DMS79 treated with DMSO at 0.1 percent for 48 hours (cell line): ENCODE measurements around the gene ITGAE.
"Not testable (repeated sequence)": the region's sequence is repeated elsewhere in the genome, so short reads cannot be mapped to it uniquely, and the experiment has no call there.

Experiments
- DNase-seq: peaks from one replicate; lab custom pipeline; 2025; lab: John Stamatoyannopoulos, UW

The ITGAE gene

DNA sequence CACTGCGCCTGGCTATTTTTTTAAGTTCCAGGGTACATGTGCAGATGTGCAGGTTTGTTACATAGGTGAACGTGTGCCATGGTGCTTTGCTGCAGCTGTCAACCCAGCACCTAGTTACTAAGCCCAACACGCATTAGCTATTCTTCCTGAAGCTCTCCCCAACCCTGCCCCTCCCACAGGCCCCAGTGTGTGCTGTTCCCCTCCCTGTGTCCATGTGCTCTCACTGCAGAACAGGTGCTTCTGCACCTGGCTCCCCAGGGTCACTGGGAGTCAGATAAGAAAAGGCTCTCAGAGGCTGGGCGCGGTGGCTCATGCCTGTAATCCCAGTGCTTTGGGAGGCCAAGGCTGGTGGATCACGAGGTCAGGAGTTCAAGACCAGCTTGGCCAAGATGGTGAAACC is 71.1 kb downstream of the ITGAE start:
- DNase-seq: no peak

DNA sequence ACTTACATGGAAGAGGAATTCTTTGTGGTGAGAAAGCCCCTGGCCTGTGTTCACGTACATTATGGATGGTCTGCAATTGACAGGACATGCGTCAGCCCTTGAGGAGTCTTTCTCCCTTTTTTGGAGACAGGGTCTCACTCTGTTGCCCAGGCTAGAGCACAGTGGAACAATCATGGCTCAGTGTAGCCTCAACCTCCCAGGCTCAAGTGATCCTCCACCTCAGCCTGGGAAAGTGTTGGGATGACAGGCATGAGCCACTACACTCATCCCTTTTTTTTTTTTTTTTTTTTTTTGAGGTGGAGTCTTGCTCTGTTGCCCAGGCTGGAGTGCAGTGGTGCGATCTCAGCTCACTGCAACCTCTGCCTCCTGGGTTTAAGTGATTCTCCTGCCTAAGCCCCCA is 72.9 kb downstream of the ITGAE start:
- not testable (repeated sequence) for DNase-seq

GRCh38 chr17:3727041-3727440 is 73.9 kb downstream of the ITGAE start:
- DNase-seq: no peak

DNA sequence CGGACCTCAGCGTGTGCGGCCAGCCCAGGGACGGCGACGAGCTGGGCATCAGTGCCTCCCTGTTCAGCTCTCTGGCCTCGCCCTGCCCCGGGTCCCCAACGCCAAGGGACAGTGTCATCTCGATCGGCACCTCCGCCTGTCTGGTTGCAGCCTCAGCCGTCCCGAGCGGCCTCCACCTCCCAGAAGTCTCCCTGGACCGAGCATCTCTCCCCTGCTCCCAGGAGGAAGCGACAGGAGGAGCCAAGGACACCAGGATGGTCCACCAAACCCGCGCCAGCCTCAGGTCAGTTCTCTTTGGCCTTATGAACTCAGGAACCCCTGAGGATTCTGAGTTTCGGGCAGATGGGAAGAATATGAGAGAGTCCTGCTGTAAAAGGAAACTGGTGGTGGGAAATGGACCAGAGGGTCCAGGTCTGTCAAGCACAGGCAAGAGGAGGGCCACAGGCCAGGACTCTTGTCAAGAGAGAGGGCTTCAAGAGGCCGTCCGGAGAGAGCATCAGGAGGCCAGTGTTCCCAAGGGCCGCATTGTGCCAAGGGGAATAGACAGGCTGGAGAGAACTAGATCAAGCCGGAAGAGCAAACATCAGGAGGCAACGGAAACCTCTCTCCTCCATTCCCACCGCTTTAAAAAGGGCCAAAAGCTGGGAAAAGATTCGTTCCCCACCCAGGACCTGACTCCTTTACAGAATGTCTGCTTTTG is 76.5 kb downstream of the ITGAE start:
- no peak for DNase-seq

GRCh38 chr17:3723556-3724377 is 77.2 kb downstream of the ITGAE start, which contains the start of gene HASPIN:
TSS of gene HASPIN (plus strand) at chr17:3723903. CDS start at chr17:3723936, 33 bp downstream.
- peak; percentile 87 for DNase-seq

GRCh38 chr17:3723188-3723555 is 77.8 kb downstream of the ITGAE start:
- DNase-seq: peak; percentile 41

- DNase-seq: no peak
Measured at GRCh38 chr17:3722716-3723115, 78.3 kb downstream of the ITGAE start.

GRCh38 chr17:3719265-3719664 is 81.7 kb downstream of the ITGAE start:
- no peak for DNase-seq

DNA sequence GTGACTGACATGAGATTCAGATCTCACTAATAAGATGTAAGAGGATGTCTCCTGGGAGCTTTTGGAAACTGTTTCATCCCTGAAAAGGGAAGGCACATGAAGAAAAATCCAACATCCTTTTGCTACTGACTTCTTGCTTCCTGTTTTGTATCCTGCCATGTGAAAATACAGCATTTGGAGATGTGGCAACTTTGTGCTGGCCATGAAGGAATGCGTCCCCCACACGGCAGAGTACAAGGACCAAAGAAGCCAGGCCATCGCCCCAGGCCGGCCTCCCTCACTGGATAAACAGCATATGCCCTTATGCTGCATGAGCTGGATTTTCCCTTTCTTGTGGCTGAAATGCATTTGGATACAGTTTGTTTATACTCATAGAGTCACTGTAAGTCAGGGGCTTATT is 82.8 kb downstream of the ITGAE start:
- DNase-seq: no peak

GRCh38 chr17:3715296-3715695 is 85.7 kb downstream of the ITGAE start:
- no peak for DNase-seq

GRCh38 chr17:3712811-3713463 is 88.1 kb downstream of the ITGAE start:
- DNase-seq: no peak

GRCh38 chr17:3710951-3711383 is 90.0 kb downstream of the ITGAE start:
- no peak for DNase-seq

DNA sequence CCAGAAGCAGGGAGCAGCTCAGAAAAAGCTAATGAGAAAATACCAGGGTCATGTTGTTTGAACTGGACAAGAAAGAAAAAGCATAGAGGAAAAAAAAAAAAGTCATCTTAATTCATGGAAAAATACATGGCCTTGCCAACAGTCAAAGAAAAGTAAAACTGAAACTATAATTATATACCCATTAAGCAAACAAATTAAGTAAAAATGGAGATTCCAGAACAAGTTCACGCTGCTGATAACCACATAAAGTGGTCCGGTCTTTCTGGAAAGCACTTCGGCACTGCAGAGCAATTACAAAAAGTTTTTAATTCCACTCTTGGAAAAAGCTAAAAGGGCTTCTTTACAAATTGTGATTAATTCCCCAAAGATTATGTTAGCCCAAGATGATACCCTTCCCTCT is 92.6 kb downstream of the ITGAE start:
- DNase-seq: no peak

DNA sequence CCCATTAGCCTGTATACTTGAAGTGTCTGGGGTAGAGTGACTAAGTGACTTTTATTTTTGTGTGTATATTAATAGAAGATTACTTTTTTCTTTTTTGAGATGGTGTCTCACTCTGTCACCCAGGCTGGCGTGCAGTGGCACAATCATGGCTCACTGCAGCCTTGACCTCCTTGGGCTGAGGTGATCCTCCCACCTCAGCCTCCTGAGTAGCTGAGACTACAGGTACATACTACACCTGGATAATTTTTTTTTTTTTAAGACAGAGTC is 95.3 kb downstream of the ITGAE start:
- not testable (repeated sequence) for DNase-seq

DNA sequence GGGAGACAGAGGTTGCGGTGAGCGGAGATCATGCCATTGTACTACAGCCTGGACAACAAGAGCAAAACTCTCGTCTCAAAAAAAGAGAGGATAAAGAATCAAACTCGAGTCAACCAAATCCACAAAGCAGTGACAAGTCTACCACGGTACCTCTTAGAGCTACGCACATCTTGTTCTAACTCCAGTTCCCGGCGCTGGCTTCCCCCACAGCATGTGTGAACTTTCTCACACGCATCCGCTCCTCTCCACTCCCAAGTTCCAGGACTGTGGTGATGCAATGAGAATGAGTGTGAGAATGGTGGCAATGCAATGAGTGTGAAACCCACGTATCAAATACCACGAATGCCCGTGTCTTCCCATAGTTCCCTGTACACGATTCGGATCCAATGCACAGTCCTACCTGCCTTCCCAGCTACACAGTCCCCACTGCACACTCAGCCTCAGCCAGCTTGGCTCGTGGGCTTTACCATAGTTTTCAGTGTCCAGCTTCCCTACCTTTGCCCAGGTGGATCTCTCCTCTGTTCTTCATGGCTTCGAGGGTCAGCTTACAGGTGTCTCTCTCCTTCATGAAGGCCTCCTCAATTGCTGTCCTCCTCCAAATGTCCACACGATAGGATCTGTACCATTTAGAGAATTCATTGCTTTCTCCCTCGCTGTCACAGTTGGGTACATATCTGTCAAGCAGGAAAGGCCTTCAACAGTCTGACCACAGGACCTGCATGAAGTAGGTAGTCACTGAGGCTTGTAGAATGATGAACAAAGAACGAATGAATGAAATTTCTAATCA is 95.9 kb downstream of the ITGAE start:
- DNase-seq: no peak

DNA sequence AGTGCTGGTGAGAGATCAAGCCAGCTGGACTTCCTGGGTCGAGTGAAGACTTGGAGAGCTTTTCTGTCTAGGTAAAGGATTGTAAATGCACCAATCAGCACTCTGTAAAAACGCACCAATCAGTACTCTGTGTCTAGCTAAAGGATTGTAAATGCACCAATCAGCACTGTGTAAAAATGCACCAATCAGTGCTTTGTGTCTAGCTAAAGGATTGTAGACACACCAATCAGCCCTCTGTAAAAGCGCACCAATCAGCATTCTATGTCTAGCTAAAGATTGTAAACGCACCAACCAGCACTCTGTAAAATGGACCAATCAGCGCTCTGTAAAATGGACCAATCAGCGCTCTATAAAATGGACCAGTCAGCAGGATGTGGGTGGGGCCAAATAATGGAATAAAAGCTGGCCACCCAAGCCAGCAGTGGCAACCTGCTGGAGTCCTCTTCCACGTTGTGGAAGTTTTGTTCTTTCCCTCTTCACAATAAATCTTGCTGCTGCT is 98.9 kb downstream of the ITGAE start:
- not testable (repeated sequence) for DNase-seq

DNA sequence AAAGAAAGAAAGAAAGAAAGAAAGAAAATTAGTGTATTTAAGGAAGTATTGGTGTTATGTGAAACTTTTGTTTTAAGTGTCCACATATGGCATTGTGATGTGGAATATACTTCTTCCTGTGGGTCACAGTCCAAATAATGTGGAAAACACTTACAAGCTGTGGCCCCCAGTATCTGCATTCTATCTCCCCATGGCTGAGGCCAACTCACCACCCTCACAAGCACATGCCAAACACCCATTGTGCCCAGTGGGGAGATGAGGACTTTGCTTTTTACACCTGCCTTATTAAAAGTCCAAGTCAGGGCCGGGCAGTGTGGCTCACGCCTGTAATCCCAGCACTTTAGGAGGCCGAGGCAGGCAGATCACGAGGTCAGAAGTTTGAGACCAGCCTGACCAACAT is 101.0 kb downstream of the ITGAE start:
- no peak for DNase-seq

DNA sequence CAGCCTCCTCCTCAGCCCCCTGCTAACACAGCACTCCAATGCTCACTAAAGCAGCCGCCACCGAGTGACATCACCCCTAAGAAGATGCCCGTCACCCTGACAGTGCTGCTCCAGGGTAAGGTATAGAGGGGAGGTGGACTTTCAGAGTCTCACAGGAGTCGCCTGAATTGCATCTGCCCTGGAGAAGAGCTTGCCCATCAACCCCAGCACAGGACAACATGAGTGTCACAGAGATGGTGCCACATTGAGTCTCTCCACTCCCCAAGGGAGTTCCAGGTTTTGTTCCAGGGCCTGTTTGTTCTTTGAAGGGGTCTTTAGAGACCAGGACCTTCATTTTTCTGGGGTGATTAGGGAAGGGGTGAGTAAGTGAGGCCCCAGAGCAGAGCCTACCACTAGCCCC is 102.8 kb downstream of the ITGAE start:
- DNase-seq: no peak

GRCh38 chr17:3697103-3697476 is 103.9 kb downstream of the ITGAE start:
- DNase-seq: no peak

DNA sequence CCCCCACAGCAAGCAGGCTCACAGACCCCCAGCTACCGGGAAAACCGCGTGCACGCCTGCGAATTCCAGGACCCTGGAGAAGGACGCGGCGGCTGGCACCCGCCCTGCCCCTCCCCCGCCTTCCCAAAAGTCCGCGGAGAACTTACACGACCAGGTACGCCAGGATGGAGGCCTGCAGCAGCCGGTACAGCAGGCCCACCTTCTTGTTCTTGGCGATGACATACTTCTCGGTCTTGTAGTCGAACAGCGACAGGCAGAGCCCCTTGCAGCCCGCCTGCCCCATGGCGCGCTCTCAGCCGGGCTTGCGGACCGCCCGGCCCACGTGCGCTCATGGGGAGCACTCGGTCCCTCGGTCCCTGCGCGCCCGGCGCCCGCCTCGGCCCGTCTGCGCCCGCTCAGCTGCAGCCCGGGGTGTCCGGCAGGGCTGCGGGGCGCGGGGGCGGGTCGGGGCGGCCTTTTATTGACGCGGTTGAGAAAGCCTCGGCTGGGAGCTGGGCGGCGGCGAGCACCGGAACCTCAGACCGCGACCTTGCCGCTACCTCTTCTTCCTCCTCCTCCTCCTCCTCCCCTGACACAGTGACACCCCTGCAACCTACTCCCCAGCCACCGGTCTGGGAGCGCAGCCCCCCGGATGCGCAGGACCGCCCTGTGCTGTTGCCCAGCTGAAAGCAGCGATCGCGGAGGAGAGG is 105.1 kb downstream of the ITGAE start, which contains the start of gene P2RX5:
Gene P2RX5 (minus strand): TSS at position 433 of the 689 bp plus-strand sequence. CDS start 150 bp downstream, at position 283.
- no peak for DNase-seq

DNA sequence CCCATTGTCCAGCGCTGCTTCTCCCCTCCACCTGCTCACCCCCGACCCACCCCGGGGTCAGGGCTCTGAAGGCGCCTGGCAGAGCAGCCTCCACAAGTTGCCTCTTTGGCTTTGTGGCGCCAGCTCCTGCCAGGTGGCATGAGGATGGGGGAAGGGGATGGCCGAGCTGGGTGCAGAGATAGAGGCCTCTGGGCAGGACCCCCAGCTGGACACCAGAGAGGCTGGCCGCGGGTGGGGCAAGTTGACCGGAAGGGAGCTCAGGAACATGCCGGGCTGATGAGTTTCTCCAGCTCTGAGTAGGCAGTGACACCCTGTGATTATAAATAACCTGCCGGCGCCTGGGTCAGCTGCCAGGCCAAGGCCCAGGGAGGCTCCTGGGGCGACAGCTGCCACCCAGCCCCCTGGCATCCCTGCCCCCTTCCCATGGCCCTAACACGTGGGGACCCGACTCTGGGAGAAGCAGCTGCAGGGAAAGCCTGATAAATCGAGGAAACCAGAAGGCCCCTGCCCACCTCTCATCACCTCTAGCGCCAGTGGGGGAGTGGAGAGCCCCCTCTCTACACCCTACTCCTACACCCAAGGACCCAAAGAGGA is 105.8 kb downstream of the ITGAE start:
- DNase-seq: no peak
